NCI-H748 treated with DMSO at 0.1 percent for 48 hours (cell line): ENCODE measurements around the gene MPC2.

ENCODE experiments used
- DNase-seq: peaks from one replicate; lab custom pipeline; 2025; lab: John Stamatoyannopoulos, UW

MPC2 gene

DNA sequence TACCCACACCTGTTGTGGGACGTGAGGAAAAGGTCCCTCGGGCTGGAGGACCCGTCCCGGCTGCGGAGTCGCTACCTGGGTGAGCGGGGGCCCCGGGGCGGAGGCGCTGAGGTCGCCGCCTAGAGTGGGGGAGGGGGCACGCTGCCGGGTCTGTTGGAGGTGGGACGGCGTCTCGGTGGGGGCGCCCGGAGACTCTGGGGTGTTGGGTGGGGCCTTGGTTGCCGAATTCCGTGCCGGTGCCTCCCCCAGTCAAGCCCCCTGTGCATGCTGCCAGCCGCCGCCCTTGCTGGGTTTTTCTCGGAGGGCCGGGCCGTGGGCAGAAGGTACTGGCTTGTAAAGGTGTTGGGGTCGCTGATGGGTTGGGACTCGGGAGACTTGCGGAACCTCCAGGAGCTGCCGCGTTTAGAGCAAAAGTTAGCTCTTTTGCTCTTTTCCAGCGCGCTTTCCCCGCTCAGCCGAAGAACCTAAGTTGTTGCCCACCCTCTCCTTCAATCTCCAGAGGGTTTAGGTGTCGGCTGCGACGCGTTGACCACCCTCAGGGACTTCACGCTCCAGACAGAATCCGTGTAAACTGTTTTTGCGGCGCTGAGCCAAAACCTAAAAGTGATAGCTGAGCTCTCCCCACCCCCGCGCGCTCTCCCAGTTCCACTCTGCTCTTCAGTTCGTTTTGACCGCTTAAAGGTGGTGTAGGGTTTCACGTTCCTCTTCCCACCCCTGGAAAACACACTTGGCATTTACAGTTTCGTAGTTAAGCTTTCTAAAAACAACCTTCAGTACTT, at the start of gene MPC2:
Gene MPC2 (minus strand): TSS at position 143 of the 779 bp plus-strand sequence. CDS start 1,231 bp downstream, outside the sequence.
- peak; percentile 53 for DNase-seq

DNA sequence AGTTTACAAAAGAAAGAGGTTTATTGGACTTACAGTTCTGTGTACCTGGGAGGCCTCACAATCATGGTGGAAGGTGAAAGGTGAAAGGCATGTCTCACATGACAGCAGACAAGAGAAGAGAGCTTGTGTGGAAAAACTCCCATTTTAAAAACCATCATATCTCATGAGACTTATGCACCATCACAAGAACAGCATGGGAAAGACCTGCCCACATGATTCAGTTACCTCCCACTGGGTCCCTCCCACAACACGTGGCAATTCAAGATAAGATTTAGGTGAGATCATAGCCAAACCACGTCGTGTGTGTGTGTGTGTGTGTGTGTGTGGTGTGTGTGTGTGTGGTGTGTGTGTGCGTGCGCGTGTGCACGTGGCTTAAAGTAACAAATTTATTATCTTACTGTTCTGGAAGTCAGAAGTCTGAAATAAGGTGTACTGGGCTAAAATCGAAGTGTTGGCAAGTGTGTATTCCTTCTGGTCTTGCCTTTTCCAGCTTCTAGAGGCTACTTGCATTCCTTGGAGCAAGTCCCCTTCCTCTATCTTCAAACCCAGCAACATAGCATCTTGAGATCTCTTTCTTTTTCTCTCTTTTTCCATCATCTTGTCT, 48.1 kb upstream of the MPC2 start:
- no peak for DNase-seq

DNA sequence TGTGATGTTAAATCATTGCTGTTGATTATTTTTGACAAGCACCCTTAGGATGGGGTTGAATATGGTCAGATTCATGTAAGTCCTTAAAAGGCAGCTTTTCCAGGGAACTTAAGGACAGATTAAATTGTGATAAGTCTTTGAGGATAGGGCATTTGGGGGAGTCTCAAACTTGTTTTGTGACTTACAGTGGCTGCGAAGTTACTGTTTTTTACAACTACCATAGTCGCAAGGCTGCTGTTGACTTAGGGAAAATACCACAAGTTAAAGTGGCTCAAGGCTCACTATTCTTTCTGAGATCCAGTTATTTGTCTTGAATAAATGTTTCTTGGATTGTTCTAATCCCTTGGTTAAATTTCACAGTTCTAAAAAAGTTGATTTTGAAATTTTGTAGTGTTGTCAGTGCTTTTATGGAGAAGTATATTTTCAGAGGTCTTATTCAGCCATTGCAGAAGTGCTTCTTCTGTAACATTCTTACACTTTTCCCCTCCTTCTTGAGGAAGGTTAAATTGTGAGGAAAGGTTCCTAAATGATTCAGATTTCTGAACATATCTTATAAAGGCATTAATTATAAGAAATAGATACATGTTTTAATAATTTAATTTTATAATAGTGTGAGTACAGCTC, 47.0 kb upstream of the MPC2 start:
- no peak for DNase-seq

DNA sequence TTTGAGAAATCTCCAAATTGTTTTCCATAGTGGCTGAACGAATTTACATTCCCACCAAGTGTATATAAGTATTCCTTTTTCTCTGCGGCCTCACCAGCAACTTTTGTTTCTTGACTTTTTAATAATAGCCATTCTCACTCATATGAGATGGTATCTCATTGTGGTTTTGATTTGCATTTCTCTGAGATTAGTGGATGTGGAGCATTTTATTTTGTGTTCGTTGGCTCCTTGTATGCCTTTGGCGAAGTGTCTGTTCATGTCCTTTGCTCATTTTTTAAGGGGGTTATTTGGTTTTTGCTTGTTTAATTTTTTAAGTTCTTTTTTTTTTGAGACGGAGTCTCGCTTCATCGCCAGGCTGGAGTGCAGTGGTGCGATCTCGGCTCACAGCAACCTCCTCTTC, 45.1 kb upstream of the MPC2 start:
- no peak for DNase-seq

DNA sequence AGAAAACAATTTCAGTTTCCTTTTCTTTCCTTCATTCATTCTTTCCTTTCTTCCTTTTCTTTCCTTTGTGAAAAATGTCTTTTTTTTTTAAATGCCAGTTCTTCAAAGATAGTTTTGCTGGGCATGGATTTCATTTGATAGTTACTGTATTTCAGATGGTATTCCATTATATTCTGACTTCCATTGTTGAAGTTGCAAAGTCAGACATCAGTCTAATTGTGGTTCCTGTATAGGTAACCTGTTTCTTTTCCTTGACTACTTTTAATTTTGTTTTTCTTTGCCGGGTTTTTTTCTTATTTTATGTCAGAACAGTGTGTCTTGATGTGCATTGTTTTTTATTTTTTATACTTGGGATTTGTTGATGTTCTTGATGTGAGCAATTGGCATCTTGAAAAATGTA, 40.4 kb upstream of the MPC2 start:
- no peak for DNase-seq

DNA sequence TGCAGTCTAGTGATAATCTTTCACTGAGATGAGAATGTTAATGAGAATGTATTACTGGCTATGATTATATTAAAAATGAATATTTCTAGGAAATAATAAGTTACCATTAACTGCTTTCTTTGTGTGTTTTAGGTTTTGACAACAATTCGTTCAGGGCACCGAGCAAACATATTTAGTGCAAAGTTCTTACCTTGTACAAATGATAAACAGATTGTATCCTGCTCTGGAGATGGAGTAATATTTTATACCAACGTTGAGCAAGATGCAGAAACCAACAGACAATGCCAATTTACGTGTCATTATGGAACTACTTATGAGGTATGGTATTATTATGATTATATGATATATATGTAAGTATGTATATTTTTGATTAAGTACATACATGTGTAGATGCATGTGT, 37.8 kb upstream of the MPC2 start:
- no peak for DNase-seq

DNA sequence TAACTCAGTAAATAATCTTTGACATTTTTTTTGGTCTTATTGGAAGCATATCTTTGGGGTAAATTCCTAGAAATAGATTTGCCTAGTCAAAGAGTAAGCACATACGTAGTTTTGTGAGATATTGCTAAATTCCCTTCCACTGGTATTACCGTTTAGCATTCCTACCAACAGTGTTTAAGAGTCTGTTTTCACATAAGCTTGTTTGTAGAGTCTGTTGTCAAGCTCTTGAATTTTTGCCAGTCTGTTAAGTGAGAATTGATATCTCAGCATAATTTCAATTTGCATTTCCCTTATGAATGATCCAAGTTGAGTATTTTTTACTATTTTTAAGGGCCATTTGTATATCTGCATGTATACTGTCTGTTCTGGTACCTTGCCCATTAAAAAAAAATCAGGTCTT, 37.0 kb upstream of the MPC2 start:
- DNase-seq, result no peak

DNA sequence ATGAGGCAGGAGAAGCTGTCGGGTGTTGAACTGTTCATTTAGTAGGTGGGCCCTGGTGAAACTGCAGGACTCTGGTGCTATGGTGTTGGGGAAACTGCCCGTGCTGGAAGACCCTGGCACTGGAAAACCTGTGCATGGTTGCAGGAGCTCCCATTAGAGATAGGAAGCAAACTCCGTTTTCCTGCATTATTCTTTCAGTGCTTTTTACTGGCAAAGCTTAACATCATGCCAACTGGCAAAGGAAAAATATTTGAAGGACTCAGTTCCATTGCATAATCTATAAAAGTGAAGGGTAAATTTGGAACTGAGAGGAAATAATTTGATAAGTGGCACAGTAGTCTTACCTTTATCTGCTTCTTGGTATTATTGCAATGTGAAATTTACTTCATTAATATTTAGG, 31.7 kb upstream of the MPC2 start:
- DNase-seq, result no peak

DNA sequence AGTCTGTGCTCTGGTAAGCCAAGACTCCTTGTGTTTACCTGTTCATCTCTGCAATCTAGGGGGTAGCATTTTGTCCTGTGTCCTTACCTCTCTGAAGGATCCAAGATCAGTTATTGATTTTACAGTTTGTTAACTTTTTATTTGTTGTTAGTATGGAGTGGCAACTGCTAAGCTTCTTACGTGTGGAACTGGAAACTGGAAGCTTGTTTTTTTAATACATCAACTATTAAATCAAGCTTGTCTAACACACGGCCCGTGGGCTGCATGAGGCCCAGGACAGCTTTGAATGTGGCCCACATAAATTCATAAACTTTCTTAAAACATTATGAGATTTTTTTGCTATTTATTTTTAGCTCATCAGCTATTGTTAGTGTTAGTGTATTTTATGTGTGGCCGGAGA, 29.2 kb upstream of the MPC2 start:
- DNase-seq, result no peak

DNA sequence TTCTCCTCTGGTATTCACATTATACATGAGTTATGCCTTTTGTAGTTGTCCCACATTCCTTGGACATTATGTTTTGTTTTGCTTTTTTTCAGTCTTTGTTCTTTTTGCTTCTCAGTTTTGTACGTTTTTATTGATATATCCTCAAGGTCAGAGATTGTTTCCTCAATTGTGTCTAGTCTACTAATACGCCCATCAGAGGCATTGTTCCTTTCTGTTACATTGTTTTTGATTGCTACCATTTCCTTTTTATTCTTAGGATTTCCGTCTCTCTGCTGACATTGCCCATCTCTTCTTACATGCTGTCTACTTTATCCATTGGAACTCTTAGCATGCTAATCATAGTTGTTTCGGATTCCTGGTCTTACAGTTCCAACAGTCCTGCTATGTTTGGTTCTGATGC, 27.8 kb upstream of the MPC2 start:
- no peak for DNase-seq

DNA sequence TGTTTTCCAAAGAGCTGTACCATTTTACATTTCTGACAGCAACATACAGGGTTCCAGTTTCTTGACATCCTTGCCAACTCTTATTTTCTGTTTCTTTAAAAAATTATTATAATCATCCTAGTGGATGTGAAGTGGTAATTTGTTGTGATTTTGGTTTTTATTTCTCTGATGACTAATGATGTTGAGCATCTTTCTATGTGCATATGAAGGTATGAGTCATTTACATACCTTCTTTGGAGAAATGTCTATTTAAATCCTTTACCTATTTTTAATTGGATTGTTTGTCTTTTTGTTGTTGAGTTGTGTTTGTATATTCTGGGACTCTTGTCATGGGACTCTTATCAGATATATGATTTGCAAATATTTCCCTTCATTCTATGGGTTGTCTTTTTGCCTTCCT, 20.8 kb upstream of the MPC2 start:
- no peak for DNase-seq

DNA sequence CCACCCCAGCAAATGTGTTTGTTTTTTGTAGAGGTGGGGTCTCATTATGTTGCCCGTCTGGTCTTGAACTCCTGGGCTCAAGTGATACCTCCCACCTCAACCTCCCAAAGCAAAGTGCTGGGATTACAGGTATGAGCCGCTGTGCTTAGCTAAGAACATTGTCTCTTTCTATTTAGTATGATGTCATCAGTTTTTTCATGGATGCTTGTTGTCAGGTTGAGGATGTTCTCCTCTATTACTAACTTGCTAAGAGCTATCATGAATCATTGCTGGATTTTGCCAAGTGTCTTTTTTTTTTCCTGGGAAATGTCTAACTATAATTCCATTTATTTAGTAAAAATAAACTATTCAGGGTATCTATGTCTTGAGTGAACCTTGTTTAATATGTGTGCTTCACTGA, 19.0 kb upstream of the MPC2 start:
- no peak for DNase-seq

DNA sequence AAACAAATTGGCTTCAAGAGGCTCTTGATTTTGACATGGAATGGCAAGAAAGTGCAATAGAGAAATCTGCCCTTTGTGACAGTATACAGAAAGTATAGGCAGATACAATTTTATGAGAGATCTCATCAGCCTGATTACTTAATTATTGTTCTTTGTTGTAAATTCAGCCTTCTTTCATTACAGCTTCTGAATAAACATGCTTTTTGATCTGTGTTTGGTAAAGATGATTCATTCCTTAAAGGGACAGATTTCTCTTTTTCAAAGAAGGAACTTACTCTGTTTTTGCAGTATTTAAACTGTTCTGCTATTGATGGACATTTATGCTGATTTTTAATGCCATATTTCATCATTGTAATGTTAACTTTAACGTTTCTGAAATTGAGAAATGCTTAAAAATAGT, 13.7 kb upstream of the MPC2 start:
- DNase-seq, result no peak

DNA sequence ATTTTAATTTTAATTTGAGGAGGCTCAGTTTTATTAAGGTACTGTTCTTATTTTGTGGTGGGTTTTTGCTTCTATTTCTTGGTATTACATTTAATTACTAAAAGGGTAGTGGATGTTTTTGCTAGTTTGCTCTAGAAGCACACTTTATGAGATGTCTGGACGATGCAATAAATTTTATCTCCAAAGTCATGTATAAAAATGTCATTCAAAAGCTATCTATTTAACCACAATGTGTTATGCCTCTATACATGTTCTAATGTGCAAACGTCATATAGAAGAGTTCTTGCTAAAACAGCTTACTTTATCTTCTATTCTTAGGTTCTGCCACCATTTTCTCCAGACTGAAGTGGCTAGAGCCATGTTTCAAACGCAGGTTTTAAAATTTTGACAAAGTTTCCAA, 12.9 kb upstream of the MPC2 start:
- DNase-seq, result no peak

DNA sequence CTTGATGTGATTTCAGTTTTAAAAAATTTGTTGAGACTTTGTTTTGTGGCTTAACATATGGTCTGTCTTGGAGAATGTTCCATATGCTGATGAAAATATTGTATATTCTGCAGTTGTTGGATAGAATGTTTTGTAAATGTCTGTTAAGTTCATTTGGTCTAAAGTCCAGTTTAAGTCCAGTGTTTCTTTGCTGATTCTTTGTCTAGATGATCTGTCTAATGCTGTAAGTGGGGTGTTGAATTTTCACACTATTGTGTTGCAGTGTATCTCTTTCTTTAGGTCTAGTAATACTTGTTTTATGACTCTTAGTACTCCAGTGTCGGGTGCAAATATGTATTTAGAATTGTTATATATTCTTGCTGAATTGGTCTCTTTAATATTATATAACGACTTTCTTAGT, 10.9 kb upstream of the MPC2 start:
- DNase-seq, result no peak

DNA sequence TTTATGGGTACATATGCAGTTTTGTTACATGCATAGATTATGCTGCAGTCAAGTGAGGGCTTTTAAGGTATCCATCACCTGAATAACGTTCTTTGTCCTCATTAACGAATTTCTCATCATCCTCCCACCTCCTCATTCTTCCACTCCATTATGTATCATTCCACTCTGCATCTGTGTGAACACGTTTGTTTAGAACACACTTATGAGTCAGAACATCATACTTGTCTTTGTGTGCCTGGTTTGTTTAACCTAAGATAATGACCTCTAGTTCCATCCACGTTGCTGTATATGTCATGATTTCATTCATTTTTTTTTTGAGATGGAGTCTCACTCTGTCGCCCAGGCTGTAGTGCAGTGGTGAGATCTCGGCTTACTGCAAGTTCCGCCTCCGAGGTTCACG, 6.7 kb upstream of the MPC2 start:
- DNase-seq, result no peak

DNA sequence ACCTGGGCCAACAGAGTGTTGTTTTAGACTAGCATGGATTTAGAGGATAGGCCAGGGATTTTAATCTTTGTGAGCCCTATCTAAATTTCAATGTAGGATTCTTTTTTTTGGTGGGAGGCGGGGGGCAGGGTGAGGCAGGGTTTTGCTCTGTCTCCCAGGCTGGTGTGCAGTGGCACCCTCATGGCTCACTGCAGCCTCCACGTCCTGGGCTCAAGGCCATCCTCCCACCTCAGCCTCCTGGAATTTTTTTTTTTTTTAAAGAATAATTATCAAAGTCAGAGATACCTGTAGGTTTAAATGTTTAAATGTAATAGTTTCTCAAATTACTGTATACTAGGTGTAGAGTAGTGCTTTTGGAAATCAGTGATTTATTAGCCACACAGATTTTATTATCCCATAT, 3.4 kb upstream of the MPC2 start:
- no peak for DNase-seq

DNA sequence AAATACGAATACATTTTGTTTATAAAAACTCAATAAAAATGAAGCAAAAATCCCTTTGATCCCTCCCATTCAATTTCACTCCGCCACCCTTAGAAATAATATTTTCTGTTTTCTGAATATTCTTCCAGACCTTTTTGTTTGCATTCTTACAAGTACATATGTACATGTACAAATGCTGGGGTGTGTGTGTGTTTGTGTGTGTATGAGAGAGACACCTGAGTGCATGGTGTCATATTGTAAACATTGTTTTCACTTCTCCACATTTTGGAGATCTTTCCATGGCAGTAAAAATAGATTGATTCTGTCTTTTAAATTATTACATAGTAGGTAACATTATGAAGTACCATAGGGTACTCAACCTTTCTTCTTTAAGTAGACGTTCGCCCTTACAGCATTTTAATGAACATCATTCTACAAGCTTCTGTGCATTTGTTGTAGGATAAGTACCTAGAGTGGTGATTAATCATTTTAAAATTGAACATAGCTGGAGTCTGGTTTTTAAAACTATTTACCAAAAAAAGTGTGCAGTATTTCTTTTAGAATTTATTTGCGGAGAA, 1.3 kb upstream of the MPC2 start:
- DNase-seq, result peak; percentile 5

DNA sequence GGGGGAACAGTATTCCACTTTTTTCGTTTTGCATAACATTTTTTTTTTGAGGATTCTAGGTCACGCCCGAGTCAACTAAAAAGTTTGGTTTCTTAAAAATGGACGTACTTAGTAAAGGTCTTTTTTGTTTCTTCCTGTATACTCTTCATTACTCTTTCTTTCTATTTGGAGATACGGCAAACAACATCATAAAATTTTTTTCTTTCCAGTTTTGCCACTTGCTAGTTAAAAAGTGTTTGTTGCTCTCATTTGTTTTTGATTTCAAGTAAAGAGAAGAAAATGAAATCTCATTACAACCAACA, 788 bp upstream of the MPC2 start:
- no peak for DNase-seq

DNA sequence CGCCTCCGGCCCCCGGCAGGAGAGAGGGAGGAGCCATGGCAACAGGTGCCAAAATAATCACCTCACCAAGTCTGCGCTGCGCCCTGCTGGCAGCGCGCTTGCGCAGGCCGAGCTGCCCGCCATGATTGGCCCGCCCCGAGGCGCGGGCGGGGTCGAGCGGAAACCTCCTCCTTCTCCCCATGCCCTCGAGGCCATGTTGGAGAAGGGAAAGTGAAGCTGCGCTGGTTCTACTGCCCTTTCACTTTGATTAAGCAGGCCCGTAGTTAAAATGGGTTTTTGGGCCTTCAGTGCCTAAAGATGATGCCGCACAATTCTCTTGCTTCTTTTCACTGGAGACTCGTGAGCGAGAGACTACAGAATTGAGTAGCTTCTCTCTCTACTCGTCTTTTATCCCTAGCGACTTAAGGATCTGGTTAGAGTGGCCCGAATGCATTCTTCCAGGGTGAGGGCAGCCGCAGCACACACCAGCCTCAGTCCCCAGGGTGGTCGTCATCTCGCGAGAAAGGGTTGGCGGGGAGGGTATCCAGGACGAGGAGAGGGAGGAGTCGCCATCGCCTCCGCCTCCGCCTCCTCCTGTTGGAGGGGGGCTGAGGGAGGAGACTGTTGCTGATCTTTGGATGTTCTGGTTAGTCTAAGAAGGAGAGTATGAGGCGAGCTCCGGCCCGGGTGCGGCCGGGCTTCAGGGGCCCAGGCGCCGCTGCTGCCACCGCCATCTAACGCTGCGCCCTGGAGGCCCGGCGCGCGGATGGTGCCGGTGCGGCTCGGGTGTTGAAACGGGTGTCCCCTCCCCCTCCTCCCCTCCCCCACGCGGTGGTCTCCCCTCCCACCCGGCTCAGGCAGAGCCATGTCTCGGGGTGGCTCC, 573 bp downstream of the MPC2 start, which contains the start of gene DCAF6:
Gene DCAF6 (plus strand): TSS at position 616 of the 862 bp plus-strand sequence. CDS start 229 bp downstream, at position 845.
- DNase-seq, result peak; percentile 95

DNA sequence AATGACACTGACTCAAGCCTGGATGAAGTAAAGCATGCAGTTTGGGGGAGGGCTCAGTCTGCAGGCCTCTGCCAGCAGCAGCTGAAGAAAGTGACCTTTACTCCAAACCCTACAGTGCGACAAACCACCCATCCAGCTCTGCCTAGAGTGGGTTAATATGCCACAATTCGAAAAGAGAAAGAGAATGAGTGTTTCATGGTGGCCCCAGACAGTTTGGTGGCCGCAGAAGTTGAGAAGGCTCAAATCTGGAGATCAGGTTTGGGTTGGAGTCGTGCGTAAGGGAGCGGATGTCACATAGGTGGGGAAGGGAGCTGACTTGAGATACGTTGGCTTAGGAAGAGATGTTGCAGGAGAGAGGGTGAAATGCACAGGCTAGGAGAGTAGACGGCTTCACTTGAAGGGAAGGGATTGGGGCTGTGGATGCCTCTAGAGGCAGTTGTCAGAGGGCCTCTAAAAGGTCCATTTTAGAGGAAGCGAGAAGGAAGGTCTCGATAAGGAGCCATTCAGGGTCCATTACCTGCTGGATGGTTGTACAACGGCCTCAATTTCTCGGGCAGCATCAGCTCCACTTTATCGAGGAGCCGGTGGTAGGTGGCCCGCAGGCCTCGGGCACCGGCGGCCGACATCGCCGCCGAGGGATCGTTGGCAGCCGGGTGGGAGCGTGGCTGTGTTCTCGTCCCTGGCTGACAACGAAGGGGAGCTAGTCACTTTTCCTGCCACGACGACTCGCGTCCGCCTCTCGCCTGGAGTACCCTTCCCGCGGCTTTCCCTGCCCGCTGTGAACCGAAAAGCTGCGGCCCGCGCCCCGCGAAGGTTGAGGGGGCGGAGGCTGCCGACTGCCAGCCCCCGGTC, 1.4 kb downstream of the MPC2 start:
- DNase-seq, result peak; percentile 45
